NB4 (cell line): ENCODE results near the gene MCAM.
A peak's percentile ranks its signal among the peaks of the same experiment; 100 is the strongest.

ENCODE experiments used
- DNase-seq: peaks from one replicate; pipeline ENCODE4 v3.0.0; 2010; ENCODE audit warnings: low read depth
- H3K4me3 ChIP-seq: one replicate; pipeline ENCODE4 v1.5.1; 2011; ENCODE audit warnings: mild to moderate bottlenecking, low read depth, low read length, moderate library complexity
- MYC ChIP-seq: IDR thresholded peaks from 2 replicates; pipeline ENCODE4 v1.6.1; 2011; ENCODE audit warnings: low read depth, low read length
- POLR2A ChIP-seq: IDR thresholded peaks from 2 replicates; pipeline ENCODE4 v1.6.1; 2011; ENCODE audit warnings: mild to moderate bottlenecking; ENCODE audit not compliant: insufficient read length; ENCODE audit errors: extremely low read depth
- TF ChIP-seq, protein P1 (sequence below): IDR thresholded peaks from 2 replicates; pipeline ENCODE4 v1.6.1; 2011; ENCODE audit warnings: low read depth, low read length
- TF ChIP-seq, protein P2 (sequence below): IDR thresholded peaks from one replicate; pipeline ENCODE4 v1.5.1; 2012; ENCODE audit warnings: low read depth, low read length

The MCAM gene

DNA sequence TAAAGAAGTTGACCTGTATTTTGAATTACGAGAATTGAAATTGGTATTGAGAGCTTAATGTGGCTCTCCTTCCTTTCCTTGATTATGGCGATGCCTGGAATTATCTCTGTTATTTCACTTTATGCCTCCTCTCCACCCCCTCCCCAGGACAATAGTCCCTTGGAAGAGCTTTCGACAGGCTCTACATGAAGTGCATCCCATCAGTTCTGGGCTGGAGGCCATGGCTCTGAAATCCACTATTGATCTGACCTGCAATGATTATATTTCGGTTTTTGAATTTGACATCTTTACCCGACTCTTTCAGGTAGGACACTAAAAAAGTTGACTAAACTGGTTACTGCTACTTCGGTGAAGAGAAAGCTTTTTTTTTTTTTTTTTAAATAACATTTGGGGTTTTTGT lies 43.2 kb downstream of the MCAM start:
- DNase-seq, result no peak
- TF ChIP-seq, protein P1, sequence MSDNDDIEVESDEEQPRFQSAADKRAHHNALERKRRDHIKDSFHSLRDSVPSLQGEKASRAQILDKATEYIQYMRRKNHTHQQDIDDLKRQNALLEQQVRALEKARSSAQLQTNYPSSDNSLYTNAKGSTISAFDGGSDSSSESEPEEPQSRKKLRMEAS, result no peak
- TF ChIP-seq, protein P2, sequence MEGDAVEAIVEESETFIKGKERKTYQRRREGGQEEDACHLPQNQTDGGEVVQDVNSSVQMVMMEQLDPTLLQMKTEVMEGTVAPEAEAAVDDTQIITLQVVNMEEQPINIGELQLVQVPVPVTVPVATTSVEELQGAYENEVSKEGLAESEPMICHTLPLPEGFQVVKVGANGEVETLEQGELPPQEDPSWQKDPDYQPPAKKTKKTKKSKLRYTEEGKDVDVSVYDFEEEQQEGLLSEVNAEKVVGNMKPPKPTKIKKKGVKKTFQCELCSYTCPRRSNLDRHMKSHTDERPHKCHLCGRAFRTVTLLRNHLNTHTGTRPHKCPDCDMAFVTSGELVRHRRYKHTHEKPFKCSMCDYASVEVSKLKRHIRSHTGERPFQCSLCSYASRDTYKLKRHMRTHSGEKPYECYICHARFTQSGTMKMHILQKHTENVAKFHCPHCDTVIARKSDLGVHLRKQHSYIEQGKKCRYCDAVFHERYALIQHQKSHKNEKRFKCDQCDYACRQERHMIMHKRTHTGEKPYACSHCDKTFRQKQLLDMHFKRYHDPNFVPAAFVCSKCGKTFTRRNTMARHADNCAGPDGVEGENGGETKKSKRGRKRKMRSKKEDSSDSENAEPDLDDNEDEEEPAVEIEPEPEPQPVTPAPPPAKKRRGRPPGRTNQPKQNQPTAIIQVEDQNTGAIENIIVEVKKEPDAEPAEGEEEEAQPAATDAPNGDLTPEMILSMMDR, result no peak
- no peak for TF ChIP-seq MYC
- no peak for TF ChIP-seq POLR2A
- H3K4me3 ChIP-seq, result no peak overlapping the region

DNA sequence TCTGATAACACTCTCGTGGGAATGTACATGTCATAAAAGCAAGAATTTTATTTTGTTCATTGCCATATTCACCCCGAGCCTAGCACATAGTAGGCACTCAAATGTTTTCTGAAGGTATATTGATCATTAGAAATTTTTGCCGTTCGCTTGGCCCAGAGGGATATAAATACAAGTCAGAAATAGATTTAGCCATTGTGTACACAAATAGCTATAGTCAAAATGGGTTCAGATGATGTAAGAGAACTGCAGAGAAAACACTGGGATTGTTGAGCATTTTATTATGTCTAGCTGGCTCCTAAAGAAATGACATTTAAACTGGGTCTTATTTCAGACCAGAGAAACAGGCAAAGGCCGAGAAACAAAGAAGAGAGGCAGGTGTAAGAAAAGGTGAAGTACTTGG lies 49.3 kb downstream of the MCAM start:
- TF ChIP-seq, protein P2, result no peak
- no peak for TF ChIP-seq MYC
- no peak for TF ChIP-seq POLR2A
- TF ChIP-seq, protein P1, result no peak
- no peak overlapping the region for H3K4me3 ChIP-seq
- no peak for DNase-seq

DNA sequence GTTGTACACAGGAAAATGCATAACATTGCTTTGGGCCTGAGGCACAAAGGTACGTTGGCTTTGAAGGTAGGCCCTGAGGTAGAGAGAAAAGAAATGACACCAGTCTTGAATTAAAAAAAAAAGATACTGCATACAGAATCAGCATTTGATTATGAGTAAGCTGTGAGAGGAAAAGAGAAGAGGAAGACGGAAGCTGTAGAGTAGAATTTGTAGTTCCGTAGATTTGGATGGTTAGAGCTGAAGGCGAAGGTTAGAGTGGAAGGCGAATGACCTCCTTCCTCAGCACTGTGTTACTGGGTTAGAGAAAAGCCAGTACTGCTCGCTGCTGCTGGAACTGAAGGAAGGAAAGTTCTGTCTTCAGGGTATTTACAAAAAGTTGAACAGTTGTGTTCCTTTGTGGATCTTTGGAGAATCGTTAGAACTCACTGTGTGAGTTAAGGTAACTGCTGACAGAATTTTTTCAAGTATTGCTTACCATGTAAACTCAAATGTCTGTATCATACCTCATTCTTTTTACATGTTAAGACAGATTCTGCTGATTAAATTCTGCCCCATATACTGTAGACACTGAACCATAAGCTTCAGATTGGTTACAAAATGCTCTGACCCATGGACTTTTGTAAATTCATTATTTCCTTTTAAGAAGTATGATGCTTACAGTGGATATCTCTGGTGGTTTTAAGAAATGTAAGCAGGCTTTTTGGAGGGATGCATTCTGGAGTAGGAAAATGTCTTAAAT lies 50.2 kb downstream of the MCAM start:
- DNase-seq, result no peak
- TF ChIP-seq POLR2A, result no peak
- TF ChIP-seq MYC, result no peak
- no peak overlapping the region for H3K4me3 ChIP-seq

DNA sequence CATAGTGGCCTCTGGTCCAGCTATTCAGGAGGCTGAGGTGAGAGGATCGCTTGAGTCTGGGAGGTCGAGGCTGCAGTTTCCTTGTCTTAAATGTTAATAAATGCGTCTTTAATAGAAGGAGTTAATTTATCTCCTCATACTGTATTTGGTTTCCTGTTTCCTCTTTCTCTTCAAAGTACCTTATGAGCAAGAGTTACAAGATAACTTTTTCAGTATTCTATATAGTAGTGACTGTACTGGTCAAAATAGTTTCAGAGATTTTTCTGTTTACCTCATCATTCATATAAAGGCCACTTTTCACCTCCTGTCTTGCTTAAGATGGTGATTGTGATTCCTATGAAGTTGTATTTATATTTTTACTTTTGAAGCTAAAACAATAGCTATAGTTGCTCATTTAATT lies 50.9 kb downstream of the MCAM start:
- no peak for DNase-seq
- H3K4me3 ChIP-seq, result no peak overlapping the region
- TF ChIP-seq, protein P2, result no peak
- TF ChIP-seq, protein P1, result no peak
- no peak for TF ChIP-seq POLR2A
- TF ChIP-seq MYC, result no peak

DNA sequence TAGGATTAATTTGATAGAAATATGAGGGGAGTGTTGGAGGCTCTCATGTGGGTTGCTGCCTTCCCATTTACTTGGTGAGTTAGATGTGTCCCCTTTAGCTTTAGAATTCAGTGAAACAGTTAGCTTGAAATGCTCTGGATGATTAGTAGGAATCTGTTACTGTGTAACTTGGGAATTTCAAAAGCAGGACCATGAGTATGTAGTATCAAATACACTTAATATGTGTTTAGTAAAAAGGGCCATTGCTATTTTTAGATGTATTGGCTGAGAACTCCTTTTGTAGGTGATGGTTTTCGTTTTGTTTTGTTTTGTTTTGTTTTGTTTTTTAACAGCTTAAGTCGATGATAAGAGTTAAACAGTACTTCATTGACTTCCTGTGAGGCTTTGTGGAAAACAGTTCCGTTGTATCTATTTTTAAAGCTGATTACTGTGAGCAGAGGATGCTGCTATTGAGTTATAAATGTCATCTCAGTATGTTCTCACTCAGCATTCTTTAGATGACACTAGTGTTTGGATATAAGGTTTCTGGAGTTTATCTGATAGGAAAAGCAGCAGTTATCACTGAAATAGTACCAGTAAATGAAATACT lies 53.5 kb downstream of the MCAM start:
- no peak overlapping the region for H3K4me3 ChIP-seq
- TF ChIP-seq MYC, result no peak
- TF ChIP-seq, protein P2, result no peak
- no peak for DNase-seq

DNA sequence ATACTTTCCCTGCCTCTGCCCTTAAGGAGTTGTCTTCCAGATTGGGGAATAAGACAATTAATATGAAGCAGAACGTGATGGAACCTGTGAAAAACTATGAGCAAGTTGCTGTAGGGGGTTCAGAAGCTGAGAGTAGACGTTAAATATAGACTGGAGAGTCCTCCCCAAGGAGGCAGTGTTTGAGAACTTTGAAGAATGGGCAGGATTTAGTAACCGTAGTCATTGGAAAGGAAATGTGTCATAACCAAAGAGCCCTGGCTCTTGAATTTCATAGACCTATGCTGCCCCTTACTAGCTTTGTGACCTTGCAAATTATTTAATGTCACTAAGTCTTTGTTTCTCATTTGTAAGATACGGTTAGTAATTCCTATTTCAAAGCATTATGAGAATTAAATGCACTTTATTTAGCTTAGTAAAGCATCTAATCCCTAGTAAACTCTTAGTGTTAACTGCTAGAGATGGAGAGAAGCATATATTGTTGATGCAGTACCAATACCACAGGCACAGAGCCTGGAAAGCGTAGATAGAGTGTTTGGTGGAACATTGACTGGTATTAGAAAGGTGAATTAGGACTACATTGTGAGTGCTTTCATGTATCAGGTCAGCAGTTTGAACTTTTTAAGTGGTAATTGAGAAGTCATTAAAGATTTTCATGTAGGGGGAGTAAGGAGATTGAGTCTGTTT lies 54.1 kb downstream of the MCAM start:
- TF ChIP-seq MYC, result no peak
- TF ChIP-seq, protein P1, result no peak
- TF ChIP-seq, protein P2, result no peak
- TF ChIP-seq POLR2A, result no peak
- peak; percentile 80 for DNase-seq
- H3K4me3 ChIP-seq, result no peak overlapping the region
